HEK293 (cell line): ENCODE results near the gene ABTB2.

Experiments used
- YY1 ChIP-seq: fragments of 450-650 bp; formaldehyde crosslinking; IDR thresholded peaks from 2 replicates; pipeline ENCODE4 v1.5.1; 2018; ENCODE audit warnings: missing biosample characterization, missing genetic modification characterization
- ZEB2 ChIP-seq: fragments of 450-650 bp; formaldehyde crosslinking; IDR thresholded peaks from 2 replicates; pipeline ENCODE4 v1.5.1; 2016; ENCODE audit warnings: missing biosample characterization, missing genetic modification characterization

DNA sequence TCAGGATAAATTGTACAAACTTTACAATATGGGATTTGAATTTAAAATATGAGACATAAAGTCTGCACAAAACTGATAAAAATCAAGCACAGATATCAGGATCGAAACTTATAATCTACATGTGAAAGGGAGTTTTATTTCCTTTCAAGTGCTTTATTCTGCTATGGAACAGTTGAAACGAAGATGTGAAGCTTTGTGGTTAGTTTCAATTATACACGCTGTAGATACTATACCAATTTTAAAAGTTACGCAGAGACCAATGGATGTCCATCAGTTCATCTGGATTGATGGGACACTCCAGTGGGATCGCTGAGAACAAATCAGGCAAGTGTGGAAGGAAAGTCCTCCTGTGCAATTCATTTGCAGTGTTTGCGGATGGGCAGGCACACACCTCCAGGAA, 46.5 kb upstream of the ABTB2 start:
- TF ChIP-seq YY1 (no peak), ZEB2 (no peak)
